SK-N-SH treated with all-trans-retinoic acid at 6 μM for 48 hours (cell line): Measurements from ENCODE around the gene MNX1.

ENCODE experiments used
- ATAC-seq: fragments of 200-7000 bp; cut with Tn5 transposase; 3 replicates; pipeline ENCODE4 v1.9.1; 2020; ENCODE audit warnings: mild to moderate bottlenecking, moderate library complexity
- ARNTL ChIP-seq: fragments of 450-650 bp; formaldehyde crosslinking; IDR thresholded peaks from 2 replicates; pipeline ENCODE4 v1.5.0; 2020; ENCODE audit warnings: low read depth, mild to moderate bottlenecking, moderate library complexity, borderline replicate concordance
- BACH2 ChIP-seq: fragments of 250-450 bp; sonication (Bioruptor Pico); IDR thresholded peaks from 2 replicates; pipeline ENCODE4 v1.9.0; 2021; ENCODE audit warnings: mild to moderate bottlenecking, borderline replicate concordance
- CREB5 ChIP-seq: fragments of 250-450 bp; sonication (Bioruptor Pico); IDR thresholded peaks from 2 replicates; pipeline ENCODE4 v1.5.1; 2020; ENCODE audit warnings: low read depth, mild to moderate bottlenecking, moderate library complexity
- CSDC2 ChIP-seq: fragments of 250-450 bp; sonication (Bioruptor Pico); IDR thresholded peaks from 2 replicates; pipeline ENCODE4 v1.5.0; 2020; ENCODE audit warnings: mild to moderate bottlenecking, moderate library complexity
- ESRRG ChIP-seq: fragments of 250-450 bp; sonication (Bioruptor Pico); IDR thresholded peaks from 2 replicates; pipeline ENCODE4 v1.6.1; 2021; ENCODE audit warnings: mild to moderate bottlenecking
- GLIS3 ChIP-seq: fragments of 250-450 bp; sonication (Bioruptor Pico); IDR thresholded peaks from 2 replicates; pipeline ENCODE4 v1.5.0; 2020; ENCODE audit warnings: mild to moderate bottlenecking, moderate library complexity
- ISL1 ChIP-seq: fragments of 250-450 bp; sonication (Bioruptor Pico); IDR thresholded peaks from 2 replicates; pipeline ENCODE4 v2.1.2; 2022; ENCODE audit warnings: mild to moderate bottlenecking, moderate library complexity
- OSR1 ChIP-seq: fragments of 250-450 bp; sonication (Bioruptor Pico); IDR thresholded peaks from 2 replicates; pipeline ENCODE4 v1.8.0; 2022; ENCODE audit warnings: moderate library complexity, mild to moderate bottlenecking, inconsistent platforms
- PATZ1 ChIP-seq: fragments of 250-450 bp; sonication (Bioruptor Pico); IDR thresholded peaks from 2 replicates; pipeline ENCODE4 v1.8.0; 2020; ENCODE audit warnings: mild to moderate bottlenecking, moderate library complexity, borderline replicate concordance
- PPARA ChIP-seq: fragments of 250-450 bp; sonication (Bioruptor Pico); IDR thresholded peaks from 2 replicates; pipeline ENCODE4 v1.5.0; 2020; ENCODE audit warnings: mild to moderate bottlenecking, borderline replicate concordance
- SNAI2 ChIP-seq: fragments of 250-450 bp; sonication (Bioruptor Pico); IDR thresholded peaks from 2 replicates; pipeline ENCODE4 v1.5.0; 2020; ENCODE audit warnings: mild to moderate bottlenecking, moderate library complexity
- TCF4 ChIP-seq: fragments of 250-450 bp; sonication (Bioruptor Pico); IDR thresholded peaks from 2 replicates; pipeline ENCODE4 v1.8.0; 2021; ENCODE audit warnings: mild to moderate bottlenecking, moderate library complexity, borderline replicate concordance
- TOX ChIP-seq: fragments of 250-450 bp; sonication (Bioruptor Pico); IDR thresholded peaks from 2 replicates; pipeline ENCODE4 v1.8.0; 2021; ENCODE audit warnings: mild to moderate bottlenecking, moderate library complexity, borderline replicate concordance
- TSHZ2 ChIP-seq: fragments of 250-450 bp; sonication (Bioruptor Pico); IDR thresholded peaks from 2 replicates; pipeline ENCODE4 v1.5.0; 2020; ENCODE audit warnings: mild to moderate bottlenecking, moderate library complexity
- ZC3H10 ChIP-seq: fragments of 250-450 bp; sonication (Bioruptor Pico); IDR thresholded peaks from 2 replicates; pipeline ENCODE4 v1.5.1; 2021; ENCODE audit warnings: mild to moderate bottlenecking, moderate library complexity
- ZFP3 ChIP-seq: fragments of 250-450 bp; sonication (Bioruptor Pico); IDR thresholded peaks from 2 replicates; pipeline ENCODE4 v1.5.0; 2020; ENCODE audit warnings: mild to moderate bottlenecking, moderate library complexity
- ZFP30 ChIP-seq: fragments of 450-650 bp; formaldehyde crosslinking; IDR thresholded peaks from 2 replicates; pipeline ENCODE4 v1.5.0; 2022; ENCODE audit warnings: mild to moderate bottlenecking, moderate library complexity
- ZNF565 ChIP-seq: fragments of 450-650 bp; formaldehyde crosslinking; conservative IDR thresholded peaks from 2 replicates; pipeline ENCODE4 v1.5.0; 2020; ENCODE audit warnings: low read depth, mild to moderate bottlenecking, moderate library complexity
- ZNF70 ChIP-seq: fragments of 450-650 bp; formaldehyde crosslinking; IDR thresholded peaks from 2 replicates; pipeline ENCODE4 v1.5.0; 2020; ENCODE audit warnings: mild to moderate bottlenecking, moderate library complexity
- ZNF8 ChIP-seq: fragments of 450-650 bp; formaldehyde crosslinking; IDR thresholded peaks from 2 replicates; pipeline ENCODE4 v1.5.0; 2020; ENCODE audit warnings: mild to moderate bottlenecking, moderate library complexity

Gene MNX1

DNA sequence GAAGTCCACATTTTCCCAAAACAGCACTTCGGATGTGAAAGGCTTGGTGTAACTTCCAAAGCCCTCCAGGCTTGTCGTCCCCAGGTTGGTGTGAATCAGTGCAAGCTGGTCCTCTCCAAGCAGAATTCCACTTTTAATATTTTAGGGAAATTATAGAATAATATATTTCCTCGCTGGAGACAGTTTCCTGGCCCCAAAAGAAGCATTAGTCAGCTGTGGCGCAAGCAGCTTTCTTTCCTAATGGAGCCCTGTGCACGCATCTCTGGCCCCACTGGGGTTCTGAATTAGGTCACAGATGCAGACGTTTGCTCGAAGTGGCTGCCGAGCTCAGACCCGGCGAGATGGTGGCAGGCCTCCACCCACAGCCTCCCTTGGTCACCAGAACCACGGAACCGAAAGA is 33.3 kb upstream of the MNX1 start:
- ATAC-seq, result no peak
- TF ChIP-seq ARNTL (CRISPR knock-in tag) (no peak), ZNF565 (CRISPR knock-in tag) (no peak), PATZ1 (CRISPR knock-in tag) (no peak), ESRRG (CRISPR knock-in tag) (no peak)

DNA sequence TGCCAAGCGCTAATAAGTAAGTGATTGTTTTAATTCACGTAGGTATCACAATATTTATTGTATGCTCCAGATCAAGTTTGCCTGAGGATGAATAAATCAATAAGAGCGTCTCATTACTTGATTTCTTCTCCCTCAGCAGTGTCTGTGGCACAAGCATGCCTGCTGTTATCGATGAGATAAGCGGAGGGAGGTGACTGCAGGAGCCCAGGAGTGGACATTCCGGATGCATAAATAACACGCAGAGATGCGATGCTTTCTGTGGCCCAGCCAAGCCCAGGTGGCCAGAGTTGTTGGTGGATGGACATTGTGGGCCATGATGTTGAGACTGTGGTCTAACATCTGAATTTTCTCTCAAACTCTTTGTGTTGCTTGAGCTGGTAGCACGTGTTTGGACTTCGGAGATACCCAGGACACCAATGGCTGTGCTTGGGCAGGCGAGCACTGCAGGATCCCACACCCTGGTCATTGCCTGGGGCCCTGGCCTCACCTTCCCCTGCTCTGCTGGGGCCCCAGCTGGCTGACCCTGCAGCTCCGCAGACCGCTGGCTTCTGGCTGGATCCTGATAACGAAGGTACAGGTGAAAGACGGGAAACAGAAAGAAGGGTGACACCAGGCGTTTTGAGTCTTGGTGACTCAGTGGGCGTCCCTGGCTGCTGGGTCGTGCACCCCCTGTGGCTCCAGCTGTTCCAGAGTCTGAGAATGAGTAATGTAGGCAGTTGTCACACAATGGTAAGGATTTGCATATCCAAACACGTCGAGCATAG is 31.2 kb upstream of the MNX1 start:
- TF ChIP-seq ESRRG (CRISPR knock-in tag) (no peak), PPARA (CRISPR knock-in tag) (no peak), PATZ1 (CRISPR knock-in tag) (no peak), CSDC2 (CRISPR knock-in tag) (no peak), ZNF565 (CRISPR knock-in tag) (no peak)
- no peak for ATAC-seq

GRCh38 chr7:157041004-157041403 is 30.5 kb upstream of the MNX1 start:
- TF ChIP-seq SNAI2 (no peak), ZFP3 (CRISPR knock-in tag) (no peak), TCF4 (CRISPR knock-in tag) (no peak), ISL1 (CRISPR knock-in tag) (no peak), ZNF8 (CRISPR knock-in tag) (no peak), CSDC2 (CRISPR knock-in tag) (no peak), ESRRG (CRISPR knock-in tag) (no peak), ZFP30 (CRISPR knock-in tag) (no peak), PPARA (CRISPR knock-in tag) (no peak), TSHZ2 (CRISPR knock-in tag) (no peak), ARNTL (CRISPR knock-in tag) (no peak), ZNF565 (CRISPR knock-in tag) (no peak), OSR1 (no peak), GLIS3 (CRISPR knock-in tag) (no peak), ZC3H10 (no peak), ZNF70 (no peak), PATZ1 (CRISPR knock-in tag) (no peak), TOX (CRISPR knock-in tag) (no peak)
- ATAC-seq, result no peak

- ATAC-seq, result no peak
- TF ChIP-seq BACH2 (CRISPR knock-in tag), result no peak
- TF ChIP-seq OSR1, result no peak
- no peak for TF ChIP-seq CREB5 (CRISPR knock-in tag)
These were observed 27.2 kb upstream of the MNX1 start for GRCh38 chr7:157037635-157038034.
